ENCODE measurements around the gene LSM7. TPM values are rescaled to one million over a fixed set of nuclear protein-coding genes. Genes with fewer than 3 reads are reported as not detected.

The LSM7 gene
- total and polyA plus RNA-seq, 11 donors = 33.8 to 213 (median 47.7) TPM

DNA sequence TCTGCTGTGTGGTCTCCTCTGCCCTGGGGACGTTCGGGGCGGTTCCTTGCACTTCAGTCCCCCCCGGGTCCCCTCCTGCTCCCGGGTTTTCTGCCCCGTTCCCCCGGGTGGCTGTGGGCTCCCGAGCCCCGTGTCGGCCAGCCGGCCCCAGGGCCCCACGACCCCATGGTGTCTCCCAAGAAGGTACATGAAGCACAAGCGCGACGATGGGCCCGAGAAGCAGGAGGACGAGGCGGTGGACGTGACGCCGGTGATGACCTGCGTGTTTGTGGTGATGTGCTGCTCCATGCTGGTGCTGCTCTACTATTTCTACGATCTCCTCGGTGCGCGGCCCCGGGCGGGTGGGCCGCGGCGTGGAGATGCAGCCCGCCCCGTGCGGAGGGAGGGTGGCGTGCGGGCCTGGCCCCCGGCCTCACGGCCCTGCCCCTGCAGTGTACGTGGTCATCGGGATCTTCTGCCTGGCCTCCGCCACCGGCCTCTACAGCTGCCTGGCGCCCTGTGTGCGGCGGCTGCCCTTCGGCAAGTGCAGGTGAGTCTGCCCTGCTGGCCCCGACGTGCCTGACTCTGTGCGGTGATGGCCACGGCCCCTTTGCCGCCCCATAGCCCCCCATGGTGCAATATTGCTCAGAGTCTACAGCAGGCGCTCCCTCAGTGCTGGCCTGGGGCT lies 11.4 kb upstream of the LSM7 start:
- WGBS, 4 donors = 93 to 96% (median 95%) methylated on average over 42 to 52 of the region's 52 CpGs
- Histone ChIP-seq H3K4me1 (no peaks in the 10 kb centered on the region), H3K27ac (no peak overlapping the region), H3K27me3 (no peaks in the 10 kb centered on the region), H3K36me3 (peaks cover 0 to 61% (median 23%) of the 10 kb centered on the region in 9 donors), H3K4me3 (no peak overlapping the region), H3K9me3 (no peaks in the 10 kb centered on the region)
- DNase-seq (no peak), ATAC-seq (no peak)
- no peak for TF ChIP-seq POLR2A (IDR thresholded peaks at IDR 0.05)
- intact Hi-C loops (cut with DNase I) = no loop called here

DNA sequence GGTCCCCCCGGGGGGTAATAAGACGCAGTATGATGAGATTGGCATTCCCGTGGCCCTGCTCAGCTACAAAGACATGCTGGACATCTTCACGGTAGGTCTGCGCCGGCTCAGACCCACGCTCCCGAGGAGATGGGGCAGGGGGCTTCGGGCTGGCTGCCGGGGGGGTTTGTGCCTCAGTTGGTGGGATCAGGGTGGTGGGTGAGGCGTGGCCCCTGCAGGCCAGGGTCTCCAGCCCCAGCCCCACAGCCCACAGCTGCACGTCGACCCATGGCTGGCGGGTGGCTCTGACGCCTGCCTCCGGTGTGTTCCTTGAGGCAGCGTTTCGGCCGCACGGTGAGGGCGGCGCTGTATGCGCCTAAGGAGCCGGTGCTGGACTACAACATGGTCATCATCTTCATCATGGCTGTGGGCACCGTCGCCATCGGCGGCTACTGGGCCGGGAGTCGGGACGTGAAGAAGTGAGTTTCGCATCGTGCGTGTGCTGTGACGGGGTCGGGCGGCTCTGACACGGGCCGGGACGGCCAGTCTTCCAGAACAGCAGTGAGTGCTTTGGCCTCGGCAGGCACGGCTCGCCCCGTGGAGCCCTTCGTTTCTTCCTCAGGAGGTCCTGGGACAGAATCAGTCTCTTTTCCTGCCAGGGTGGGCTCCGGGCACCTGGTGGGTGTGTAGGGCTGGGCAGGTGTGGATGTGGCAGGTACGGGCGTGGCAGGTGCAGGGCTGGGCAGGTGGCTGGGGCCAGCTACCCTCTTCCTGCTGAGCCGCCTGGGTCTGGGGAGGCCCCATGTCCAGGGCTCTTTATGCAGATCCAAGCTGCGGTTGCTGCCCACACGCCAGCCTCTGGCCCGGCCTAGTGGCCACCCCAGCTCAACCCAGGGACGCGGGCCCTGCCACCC lies 10.6 kb upstream of the LSM7 start:
- no peak overlapping the region for H3K4me3 ChIP-seq
- intact Hi-C loops (cut with DNase I) = no loop called here
- WGBS, 4 donors = 96 to 97% (median 96%) methylated on average over 37 to 54 of the region's 54 CpGs
- peaks cover 0 to 55% (median 23%) of the 10 kb centered on the region in 9 donors for H3K36me3 ChIP-seq
- H3K27me3 ChIP-seq = no peaks in the 10 kb centered on the region
- H3K4me1 ChIP-seq = no peaks in the 10 kb centered on the region
- TF ChIP-seq POLR2A (IDR thresholded peaks at IDR 0.05) = no peak
- H3K9me3 ChIP-seq = no peaks in the 10 kb centered on the region
- H3K27ac ChIP-seq = no peak overlapping the region
- DNase-seq (no peak), ATAC-seq (no peak)

DNA sequence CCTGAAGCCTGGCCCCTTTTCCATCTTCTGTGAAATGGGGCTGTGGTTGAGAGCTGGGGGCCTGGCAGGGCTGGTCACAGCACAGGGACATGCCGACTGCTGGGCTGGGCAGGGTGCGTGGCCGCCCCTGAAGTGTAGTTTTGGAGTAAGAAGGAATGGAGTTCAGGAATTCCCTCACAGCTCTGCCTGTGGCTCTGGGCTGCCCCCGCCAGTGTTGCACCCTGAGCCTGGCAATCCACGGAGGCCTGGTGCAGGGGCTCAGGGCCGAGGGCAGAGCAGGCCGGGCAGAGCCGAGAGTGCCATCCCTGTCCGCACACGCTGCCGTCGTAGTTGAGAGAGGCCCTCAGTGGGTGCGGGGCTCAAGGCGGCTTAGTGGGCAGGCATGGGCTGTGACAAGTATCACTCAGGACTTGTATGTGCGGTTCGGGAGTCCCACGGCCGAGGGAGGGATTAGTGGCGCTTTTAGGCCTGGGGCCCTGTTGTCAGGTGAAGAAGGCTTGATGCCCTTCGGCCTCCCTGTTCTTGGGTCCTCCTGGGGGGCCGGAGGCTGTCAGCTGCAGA lies 9.7 kb upstream of the LSM7 start:
- peaks cover 0 to 8% (median 2%) of the 10 kb centered on the region in 12 donors for H3K4me1 ChIP-seq
- H3K4me3 ChIP-seq = no peak overlapping the region
- peaks cover 0 to 50% (median 23%) of the 10 kb centered on the region in 9 donors for H3K36me3 ChIP-seq
- intact Hi-C loops (cut with DNase I) = no loop called here
- DNase-seq = no peak
- no peaks in the 10 kb centered on the region for H3K9me3 ChIP-seq
- H3K27me3 ChIP-seq = no peaks in the 10 kb centered on the region
- ATAC-seq = no peak
- 94 to 97% (median 97%) methylated on average over 9 to 21 of the region's 21 CpGs for WGBS, 4 donors
- TF ChIP-seq, protein P1, sequence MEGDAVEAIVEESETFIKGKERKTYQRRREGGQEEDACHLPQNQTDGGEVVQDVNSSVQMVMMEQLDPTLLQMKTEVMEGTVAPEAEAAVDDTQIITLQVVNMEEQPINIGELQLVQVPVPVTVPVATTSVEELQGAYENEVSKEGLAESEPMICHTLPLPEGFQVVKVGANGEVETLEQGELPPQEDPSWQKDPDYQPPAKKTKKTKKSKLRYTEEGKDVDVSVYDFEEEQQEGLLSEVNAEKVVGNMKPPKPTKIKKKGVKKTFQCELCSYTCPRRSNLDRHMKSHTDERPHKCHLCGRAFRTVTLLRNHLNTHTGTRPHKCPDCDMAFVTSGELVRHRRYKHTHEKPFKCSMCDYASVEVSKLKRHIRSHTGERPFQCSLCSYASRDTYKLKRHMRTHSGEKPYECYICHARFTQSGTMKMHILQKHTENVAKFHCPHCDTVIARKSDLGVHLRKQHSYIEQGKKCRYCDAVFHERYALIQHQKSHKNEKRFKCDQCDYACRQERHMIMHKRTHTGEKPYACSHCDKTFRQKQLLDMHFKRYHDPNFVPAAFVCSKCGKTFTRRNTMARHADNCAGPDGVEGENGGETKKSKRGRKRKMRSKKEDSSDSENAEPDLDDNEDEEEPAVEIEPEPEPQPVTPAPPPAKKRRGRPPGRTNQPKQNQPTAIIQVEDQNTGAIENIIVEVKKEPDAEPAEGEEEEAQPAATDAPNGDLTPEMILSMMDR (IDR thresholded peaks at IDR 0.05) = no peak
- TF ChIP-seq POLR2A (IDR thresholded peaks at IDR 0.05) = no peak
- no peak overlapping the region for H3K27ac ChIP-seq

DNA sequence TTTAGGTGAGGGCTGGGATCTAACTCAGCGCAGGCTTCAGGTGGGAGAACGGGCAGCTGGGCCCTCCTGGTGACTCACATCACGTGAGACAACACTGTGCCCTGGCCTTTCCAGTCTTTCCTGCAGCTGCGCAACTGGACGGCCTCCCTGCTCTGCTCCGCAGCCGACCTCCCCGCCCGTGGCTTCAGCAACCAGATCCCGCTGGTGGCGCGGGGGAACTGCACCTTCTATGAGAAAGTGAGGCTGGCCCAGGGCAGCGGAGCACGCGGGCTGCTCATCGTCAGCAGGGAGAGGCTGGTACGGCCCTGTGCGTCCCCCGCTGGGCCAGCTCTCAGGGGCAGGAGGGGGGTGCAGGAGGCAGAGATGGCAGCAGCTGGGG lies 8.9 kb upstream of the LSM7 start:
- Histone ChIP-seq H3K9me3 (no peaks in the 10 kb centered on the region), H3K27me3 (no peaks in the 10 kb centered on the region), H3K36me3 (peaks cover 0 to 43% (median 21%) of the 10 kb centered on the region in 9 donors), H3K4me1 (peaks cover 0 to 14% (median 6%) of the 10 kb centered on the region in 12 donors), H3K27ac (no peak overlapping the region), H3K4me3 (no peak overlapping the region)
- intact Hi-C loops (cut with DNase I) = no loop called here
- TF ChIP-seq, protein P1 (IDR thresholded peaks at IDR 0.05) = no peak
- TF ChIP-seq POLR2A (IDR thresholded peaks at IDR 0.05) = no peak
- ATAC-seq = peak in 1 of 4 donors; percentile 10
- no peak for DNase-seq
- WGBS, 4 donors = 75 to 82% (median 80%) methylated on average over 16 to 19 of the region's 19 CpGs
